Small intestine (tissue), 7 donors: ENCODE data around the gene DIS3L2. TPM values are rescaled to one million over a fixed set of nuclear protein-coding genes. Genes with fewer than 3 reads are reported as not detected.

Experiments used
- DNase-seq, 2 donors: peaks; one replicate each; pipeline versions ENCODE4 v3.0.0 to v3.0.0-alpha.2; 2013
- FAIRE-seq: peaks from 2 replicates; lab custom pipeline; 2012; peaks lifted over from hg19 to GRCh38; lab: Jason Lieb, UNC
- H3K27ac ChIP-seq, 3 donors: one replicate each; pipeline ENCODE4 v1.5.1; 2013; ENCODE audit warnings: low read length in 2 of 3, mild to moderate bottlenecking in 2 of 3, control low read depth in 1 of 3, inconsistent platforms in 1 of 3, low read depth in 1 of 3, moderate library complexity in 1 of 3
- H3K27me3 ChIP-seq, 3 donors: one replicate each; pipeline ENCODE4 v1.6.1; 2013; ENCODE audit warnings: low read length in 3 of 3, inconsistent platforms in 1 of 3; ENCODE audit not compliant: control insufficient read depth in 3 of 3, insufficient read depth in 3 of 3
- H3K36me3 ChIP-seq, 3 donors: one replicate each; pipeline ENCODE4 v1.6.1; 2013; ENCODE audit warnings: low read length in 3 of 3, inconsistent platforms in 1 of 3, low read depth in 1 of 3, mild to moderate bottlenecking in 1 of 3, moderate library complexity in 1 of 3; ENCODE audit not compliant: control insufficient read depth in 3 of 3, insufficient read depth in 2 of 3
- H3K4me1 ChIP-seq, 3 donors: one replicate each; pipeline ENCODE4 v1.6.1; 2013; ENCODE audit warnings: low read length in 2 of 3, inconsistent platforms in 1 of 3, low read depth in 1 of 3, mild to moderate bottlenecking in 1 of 3, moderate library complexity in 1 of 3; ENCODE audit not compliant: control insufficient read depth in 3 of 3, insufficient read depth in 2 of 3
- H3K4me3 ChIP-seq, 3 donors: one replicate each; pipeline ENCODE4 v1.5.1; 2013; ENCODE audit warnings: low read length in 3 of 3, control low read depth in 1 of 3, inconsistent platforms in 1 of 3, low read depth in 1 of 3, mild to moderate bottlenecking in 1 of 3, moderate library complexity in 1 of 3
- H3K9me3 ChIP-seq, 2 donors: one replicate each; pipeline ENCODE4 v1.6.1; 2013; ENCODE audit warnings: low read depth in 1 of 2, low read length in 1 of 2; ENCODE audit not compliant: control insufficient read depth in 2 of 2, insufficient read depth in 1 of 2
- WGBS, 3 donors: extraction: QIAGEN DNeasy Blood & Tissue Kit; methylation state at CpG; one replicate each; pipeline ENCODE4 v1.1.7; 2013; 5-methylcytosine and 5-hydroxymethylcytosine counted together
- polyA plus RNA-seq, 4 donors: library from polyadenylated mRNA; stranded (reverse) in 3 of 4; unstranded in 1 of 4; fragments of 200-250 nt in 3 of 4; fragments of 120-200 nt in 1 of 4; gene quantifications; one replicate each; pipeline versions ENCODE4 v1.2.1 to v1.2.3, GENCODE V29; 2013
- donor health status: healthy with polysubstance abuse.
- donor health status: control.
- donor health status: control.
- donor health status: Bipolar disorder and iron deficiency.
- donor health status: healthy.

The DIS3L2 gene
- polyA plus RNA-seq, 4 donors, result 8.3 to 22.1 (median 11.8) TPM

DNA sequence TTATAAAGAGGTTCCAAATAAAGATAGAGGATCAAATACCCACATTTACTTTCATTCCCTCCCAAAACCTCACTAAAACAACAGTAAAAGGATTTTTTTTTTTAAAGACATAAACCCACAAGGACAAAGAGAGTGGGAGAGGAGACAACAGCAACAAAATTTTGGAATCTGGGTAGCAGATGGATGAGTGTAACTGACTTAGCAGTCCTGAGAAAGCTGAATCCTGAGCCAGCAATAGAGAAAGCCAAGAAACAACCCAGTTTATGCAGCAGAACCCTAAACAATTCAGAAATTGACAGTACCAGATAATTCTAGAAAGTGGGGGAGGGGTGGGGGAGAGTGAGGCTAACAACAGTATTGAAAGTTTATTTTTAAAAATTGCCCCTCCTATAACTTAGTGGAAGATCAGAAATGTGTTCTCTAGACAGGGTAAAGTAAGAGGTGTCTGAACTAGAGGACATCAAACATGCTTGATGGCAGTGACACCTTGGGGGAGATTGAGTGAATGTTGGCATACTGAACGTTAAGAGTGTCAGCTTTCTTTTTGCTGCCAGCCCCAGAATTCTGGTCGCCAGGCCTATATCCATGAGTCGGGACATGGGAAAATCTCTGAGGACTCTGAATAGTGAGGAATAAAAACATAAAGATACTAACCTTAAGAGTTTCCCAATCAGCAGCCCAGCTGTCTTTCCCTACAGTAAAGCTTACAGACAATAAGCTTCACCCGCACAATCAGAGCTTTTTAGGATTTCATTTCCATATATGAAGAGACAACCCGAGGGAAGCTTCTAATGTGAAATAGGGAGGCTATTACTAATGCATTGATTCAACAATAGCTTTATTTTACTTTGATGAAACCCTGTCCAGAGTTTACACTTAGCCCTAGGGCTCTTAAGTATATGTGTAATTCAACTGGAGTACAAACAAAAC is 289.0 kb downstream of the DIS3L2 start:
- Histone ChIP-seq H3K27ac (no peak overlapping the region), H3K4me3 (no peak overlapping the region), H3K36me3 (peaks cover 0 to 19% (median 0%) of the 10 kb centered on the region in 3 donors), H3K27me3 (no peaks in the 10 kb centered on the region), H3K4me1 (no peaks in the 10 kb centered on the region), H3K9me3 (no peaks in the 10 kb centered on the region)
- DNase-seq, result no peak
- WGBS, 3 donors, result 75 to 86% (median 81%) methylated on average over 5 of the region's 5 CpGs
- FAIRE-seq, result no peak

DNA sequence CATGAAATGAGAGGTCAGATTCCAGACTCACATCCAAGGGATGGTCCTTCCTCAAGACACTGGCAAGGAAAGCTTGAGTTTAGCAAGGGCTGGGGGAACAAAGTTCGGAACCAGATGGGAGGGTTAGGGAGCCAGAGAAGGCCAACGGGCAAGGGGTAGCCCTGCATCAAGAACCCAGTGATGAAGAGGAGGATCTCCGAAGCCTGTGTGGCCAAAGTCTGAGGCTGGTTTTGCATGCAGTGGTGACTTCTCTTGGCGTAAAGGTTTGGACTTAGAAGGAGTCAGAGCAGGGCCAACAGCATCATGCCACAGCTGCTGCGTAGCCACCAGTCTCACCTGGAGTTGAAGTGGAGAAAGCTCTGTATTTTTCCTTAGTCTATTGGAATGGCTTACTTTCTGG is 293.5 kb downstream of the DIS3L2 start:
- 91 to 97% (median 96%) methylated on average over 5 of the region's 5 CpGs for WGBS, 3 donors
- no peak for FAIRE-seq
- Histone ChIP-seq H3K4me1 (no peaks in the 10 kb centered on the region), H3K27ac (no peak overlapping the region), H3K27me3 (no peaks in the 10 kb centered on the region), H3K36me3 (peaks cover 0 to 20% (median 0%) of the 10 kb centered on the region in 3 donors), H3K4me3 (no peak overlapping the region), H3K9me3 (no peaks in the 10 kb centered on the region)
- DNase-seq, result no peak

DNA sequence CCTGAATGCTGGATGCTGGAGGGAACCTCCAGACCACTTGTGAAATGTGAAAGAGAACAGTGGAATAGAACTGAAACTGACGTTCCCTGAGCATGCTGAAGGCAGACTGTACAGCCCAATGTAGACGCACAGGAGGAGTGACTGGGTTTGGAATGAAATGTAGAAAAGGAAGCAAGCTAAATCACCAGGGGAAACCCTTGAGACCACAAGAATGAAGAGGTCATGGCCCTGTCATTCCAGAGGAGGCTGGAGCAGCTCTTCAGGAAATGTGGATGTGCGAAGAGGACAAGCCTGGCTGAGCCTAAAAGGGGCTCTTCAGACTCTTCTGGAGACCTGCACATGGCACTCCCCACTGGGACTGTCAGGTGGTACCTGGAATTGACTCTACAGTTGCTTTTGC is 298.6 kb downstream of the DIS3L2 start:
- WGBS, 3 donors, result 57 to 91% (median 82%) methylated on average over 3 of the region's 3 CpGs
- FAIRE-seq (no peak), DNase-seq (no peak)
- Histone ChIP-seq H3K4me1 (no peaks in the 10 kb centered on the region), H3K27ac (no peak overlapping the region), H3K4me3 (no peak overlapping the region), H3K27me3 (no peaks in the 10 kb centered on the region), H3K9me3 (no peaks in the 10 kb centered on the region), H3K36me3 (peaks cover 0 to 44% (median 0%) of the 10 kb centered on the region in 3 donors)

DNA sequence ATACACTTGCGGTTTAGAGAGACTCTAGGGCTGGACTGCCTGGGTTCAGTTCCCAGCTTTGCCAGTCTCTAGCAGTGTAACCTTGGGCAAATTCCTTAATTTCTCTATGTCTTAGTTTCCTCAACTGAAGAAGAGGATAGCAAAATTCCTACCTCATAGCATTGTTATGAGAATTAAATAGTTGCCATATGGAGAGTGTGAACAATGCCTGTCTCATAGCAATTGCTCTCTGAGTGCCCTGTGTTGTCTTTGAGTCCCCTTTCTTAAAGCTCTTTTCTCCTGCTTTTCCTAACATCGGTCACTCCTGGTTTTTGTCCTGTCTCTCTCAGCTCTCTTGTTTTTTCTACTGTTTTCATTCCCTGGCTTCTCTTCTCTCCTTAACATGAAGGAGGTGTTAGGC is 300.3 kb downstream of the DIS3L2 start:
- Histone ChIP-seq H3K27me3 (no peaks in the 10 kb centered on the region), H3K4me1 (no peaks in the 10 kb centered on the region), H3K9me3 (no peaks in the 10 kb centered on the region), H3K36me3 (peaks cover 0 to 43% (median under 1%) of the 10 kb centered on the region in 3 donors), H3K4me3 (no peak overlapping the region), H3K27ac (no peak overlapping the region)
- FAIRE-seq, result no peak
- WGBS, 3 donors, result 97 to 100% (median 98%) methylated on average over 2 of the region's 2 CpGs
- DNase-seq, result no peak

DNA sequence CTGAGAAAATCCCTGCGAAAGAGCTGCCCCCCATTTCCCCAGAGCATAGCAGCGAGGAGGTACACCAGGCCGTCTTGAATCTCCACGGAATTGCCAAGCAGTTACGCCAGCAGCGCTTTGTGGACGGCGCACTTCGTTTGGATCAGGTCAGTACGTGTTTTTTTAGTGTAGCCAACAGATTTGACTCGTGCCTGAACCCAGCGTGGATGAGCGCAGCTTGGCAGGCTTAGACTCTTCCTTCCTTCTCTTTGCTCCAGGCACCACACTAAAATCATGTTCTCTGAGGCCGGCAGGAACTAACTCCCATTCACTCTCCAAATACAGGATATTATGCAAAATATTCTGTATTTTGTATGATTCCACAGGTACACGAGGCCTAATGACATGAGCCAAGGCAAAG is 301.8 kb downstream of the DIS3L2 start:
- Histone ChIP-seq H3K27me3 (no peaks in the 10 kb centered on the region), H3K4me1 (no peaks in the 10 kb centered on the region), H3K4me3 (no peak overlapping the region), H3K27ac (no peak overlapping the region), H3K36me3 (peaks cover 3 to 45% (median 3%) of the 10 kb centered on the region in 3 donors), H3K9me3 (no peaks in the 10 kb centered on the region)
- FAIRE-seq (no peak), DNase-seq (no peak)
- 91 to 96% (median 93%) methylated on average over 15 of the region's 15 CpGs for WGBS, 3 donors

DNA sequence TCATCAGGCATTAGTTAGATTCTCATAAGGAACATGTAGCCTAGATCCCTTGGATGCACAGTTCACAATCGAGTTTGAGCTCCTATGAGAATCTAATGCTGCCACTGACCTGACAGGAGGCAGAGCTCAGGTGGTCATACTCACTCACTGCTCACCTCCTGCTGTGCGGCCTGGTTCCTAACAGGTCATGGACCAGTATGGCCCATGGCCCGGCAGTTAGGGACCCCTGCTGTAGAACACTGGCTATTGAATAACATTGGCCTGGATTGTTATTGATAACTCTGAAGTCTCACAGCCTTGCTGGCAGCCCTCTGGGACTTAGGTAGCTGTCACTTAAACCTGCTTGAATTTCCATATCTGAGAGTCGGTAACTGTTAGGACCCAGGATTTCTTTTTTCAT is 302.6 kb downstream of the DIS3L2 start:
- FAIRE-seq, result no peak
- 91 to 95% (median 92%) methylated on average over 4 of the region's 4 CpGs for WGBS, 3 donors
- peaks cover 3 to 45% (median 3%) of the 10 kb centered on the region in 3 donors for H3K36me3 ChIP-seq

DNA sequence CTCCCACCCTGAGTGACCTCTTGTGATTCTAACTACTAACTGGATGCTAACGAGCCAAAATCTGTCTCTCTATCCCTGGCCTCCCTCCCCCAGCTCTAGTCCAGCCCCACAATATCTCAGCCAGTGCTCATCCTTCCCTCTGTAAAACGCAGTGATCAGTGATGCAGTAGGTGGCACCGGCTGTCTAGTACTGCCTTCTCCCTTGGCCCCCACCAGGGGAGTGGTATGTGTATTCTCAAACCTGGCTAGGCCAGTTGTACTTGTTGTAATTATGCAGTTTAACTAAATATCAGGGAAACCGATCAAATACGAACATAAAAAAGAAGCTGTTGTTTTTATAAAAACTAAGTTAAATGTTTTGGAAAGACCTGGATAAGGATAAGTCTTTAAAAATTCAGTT is 303.8 kb downstream of the DIS3L2 start:
- Histone ChIP-seq H3K4me3 (no peak overlapping the region), H3K27ac (no peak overlapping the region), H3K36me3 (peaks cover 3 to 33% (median 3%) of the 10 kb centered on the region in 3 donors), H3K9me3 (no peaks in the 10 kb centered on the region), H3K4me1 (no peaks in the 10 kb centered on the region), H3K27me3 (no peaks in the 10 kb centered on the region)
- DNase-seq (no peak), FAIRE-seq (no peak)
- WGBS, 3 donors, result 86 to 91% (median 89%) methylated on average over 5 of the region's 5 CpGs

More for the DNA sequence above, 302.6 kb downstream of the DIS3L2 start:
- Histone ChIP-seq H3K27ac (no peak overlapping the region), H3K4me1 (no peaks in the 10 kb centered on the region), H3K4me3 (no peak overlapping the region), H3K9me3 (no peaks in the 10 kb centered on the region), H3K27me3 (no peaks in the 10 kb centered on the region)
- no peak for DNase-seq

DNA sequence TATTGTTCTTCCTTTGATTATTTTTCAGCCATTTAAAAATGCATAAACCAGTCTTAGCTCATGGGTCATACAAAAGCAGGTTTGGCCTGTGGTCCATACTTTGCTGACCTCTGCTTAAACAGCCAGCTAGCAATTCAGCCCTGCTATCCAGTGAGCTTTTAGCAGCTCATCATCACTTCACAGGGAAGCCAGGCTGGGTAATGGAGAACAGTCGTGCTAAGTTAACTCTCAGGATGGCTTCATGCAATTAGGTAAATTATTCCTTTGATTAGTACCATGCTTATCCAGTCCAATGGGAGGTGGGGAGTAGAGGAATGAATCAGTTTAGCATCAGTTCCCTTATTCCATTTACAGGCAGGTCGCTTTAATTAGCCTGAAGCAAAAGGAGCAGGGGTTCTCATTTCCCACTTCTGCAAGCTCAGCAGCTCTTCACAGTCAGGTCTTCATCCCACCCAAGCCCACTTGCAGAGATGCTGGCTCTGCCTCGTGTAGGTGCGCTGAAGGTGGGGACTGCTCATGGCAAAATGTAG is 307.2 kb downstream of the DIS3L2 start:
- Histone ChIP-seq H3K27ac (no peak overlapping the region), H3K27me3 (no peaks in the 10 kb centered on the region), H3K36me3 (peaks cover 3 to 18% (median 3%) of the 10 kb centered on the region in 3 donors), H3K9me3 (no peaks in the 10 kb centered on the region), H3K4me1 (no peaks in the 10 kb centered on the region), H3K4me3 (no peak overlapping the region)
- FAIRE-seq (no peak), DNase-seq (no peak)
- 86 to 94% (median 89%) methylated on average over 4 of the region's 4 CpGs for WGBS, 3 donors
